HuH-7 (cell line): Measurements from ENCODE around the gene TACR2.

ENCODE experiments used
- DNase-seq: peaks from one replicate; pipeline ENCODE4 v3.0.0; 2011; ENCODE audit warnings: low spot score

Gene TACR2

GRCh38 chr10:69416695-69417094 is at the start of gene TACR2:
Gene TACR2, minus strand, starts transcription at chr10:69416918. Its CDS starts 595 bp downstream, at chr10:69416323.
- no peak for DNase-seq

DNA sequence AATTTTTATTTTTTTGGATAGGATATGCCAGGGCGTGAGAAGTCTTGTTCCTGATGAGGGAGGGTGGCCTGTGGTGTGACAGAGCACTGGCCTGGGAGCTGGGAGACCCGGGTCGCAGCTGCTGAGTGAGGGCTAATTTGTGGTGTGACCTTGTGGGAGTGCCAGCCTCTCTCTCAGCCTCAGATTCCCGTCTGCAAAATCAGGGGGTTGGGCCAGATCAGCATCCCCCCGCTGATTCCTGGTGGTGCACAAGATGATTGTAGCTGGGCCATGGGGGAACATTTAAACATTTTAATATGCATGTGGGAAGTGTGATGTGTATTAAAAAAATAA is 49.4 kb upstream of the TACR2 start:
- DNase-seq, result no peak

DNA sequence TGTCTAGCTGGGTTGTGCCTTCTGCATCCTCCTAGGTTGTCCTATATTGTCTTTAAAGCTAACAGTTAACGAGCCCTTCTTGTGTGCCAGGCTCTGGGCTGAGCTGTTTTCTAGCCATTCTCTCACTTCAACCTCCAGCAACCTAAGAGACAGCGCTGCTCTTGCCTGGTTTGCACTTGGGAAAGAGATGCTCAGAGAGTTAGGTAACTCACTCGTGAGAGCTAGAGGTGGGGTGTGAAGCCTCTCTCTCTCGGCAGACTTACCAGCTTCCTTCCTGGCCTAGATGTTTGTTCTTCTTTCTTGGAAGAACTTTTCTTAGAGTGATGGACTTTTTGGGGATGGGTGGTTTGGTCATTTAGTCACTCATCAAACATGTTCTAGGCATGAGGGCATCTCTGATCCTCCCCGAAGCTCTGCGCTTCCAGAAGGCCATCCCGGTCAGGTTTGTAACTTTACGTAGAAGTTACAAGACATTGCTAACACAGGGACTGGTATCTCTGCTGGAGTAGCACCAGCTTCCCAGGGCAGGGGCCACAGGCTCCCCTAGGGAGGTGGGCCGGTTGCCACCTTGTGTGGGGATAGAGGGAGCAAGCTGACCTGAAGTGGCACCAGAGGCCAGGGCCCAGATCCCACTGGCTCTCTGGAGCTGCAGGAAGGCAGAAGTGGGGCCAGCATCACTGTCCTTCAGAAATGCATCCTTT is 48.9 kb upstream of the TACR2 start:
- no peak for DNase-seq

- no peak for DNase-seq
Observed at GRCh38 chr10:69464801-69465401, 48.2 kb upstream of the TACR2 start.

GRCh38 chr10:69464401-69464800 is 47.7 kb upstream of the TACR2 start:
- DNase-seq, result no peak

DNA sequence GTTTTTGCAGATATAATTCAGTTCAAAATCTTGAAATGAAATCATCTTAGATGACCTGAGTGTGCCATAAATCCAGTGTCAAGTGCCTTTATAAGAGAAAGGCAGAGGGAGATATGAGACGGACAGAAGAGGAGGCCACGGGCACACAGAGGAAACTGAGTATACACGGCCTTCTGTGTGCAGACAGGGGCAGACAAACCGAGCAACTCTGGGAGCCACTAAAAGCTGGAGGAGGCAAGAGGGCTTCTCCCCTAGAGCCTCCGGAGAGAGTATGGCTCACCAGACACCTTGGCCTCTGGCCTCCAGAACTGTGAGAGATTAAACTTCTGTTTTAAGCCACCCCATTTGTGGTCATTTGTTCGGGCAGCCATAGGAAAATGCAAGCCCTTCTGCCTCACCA is 47.2 kb upstream of the TACR2 start:
- DNase-seq, result no peak

DNA sequence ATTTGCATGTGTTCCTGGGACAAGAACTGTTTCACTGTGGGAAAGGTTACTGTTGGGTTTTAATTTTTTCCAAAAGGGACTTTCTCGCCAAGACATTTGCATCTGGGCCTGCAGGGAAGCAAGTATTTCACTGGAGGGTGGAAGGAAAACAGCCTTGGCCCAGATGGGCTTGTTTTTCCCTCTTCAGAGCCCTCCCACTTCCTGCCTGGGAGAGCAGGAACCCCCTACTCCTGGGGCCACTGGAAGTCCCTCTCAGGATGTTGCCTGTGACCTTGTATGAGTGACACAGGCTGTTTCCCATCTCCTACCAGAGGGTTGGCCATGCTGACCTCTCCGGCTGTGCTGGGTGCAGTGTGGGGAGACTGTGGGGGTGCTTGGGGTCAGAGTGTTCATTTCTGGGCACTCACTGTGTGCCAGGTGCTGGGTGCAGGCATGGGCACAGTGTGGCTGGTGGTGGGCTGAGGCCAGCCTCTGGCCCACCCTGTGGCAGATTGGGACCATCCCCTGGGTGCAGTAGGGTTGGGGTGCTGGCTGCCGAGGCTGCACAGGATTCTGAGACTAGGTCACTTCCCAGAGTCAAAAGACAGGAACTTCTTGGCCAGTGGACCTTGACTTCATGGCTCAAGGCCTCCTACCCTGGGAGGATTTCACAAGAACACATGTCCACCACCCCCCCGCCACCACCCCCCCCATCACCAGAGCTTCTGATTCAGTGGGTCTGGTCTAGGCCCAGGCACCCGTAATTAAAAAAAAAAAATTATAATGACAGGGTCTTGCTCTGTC is 44.7 kb upstream of the TACR2 start:
- DNase-seq, result no peak

GRCh38 chr10:69460576-69461242 is 44.0 kb upstream of the TACR2 start:
- DNase-seq, result no peak

- no peak for DNase-seq
Observed at GRCh38 chr10:69459893-69460575, 43.3 kb upstream of the TACR2 start.

GRCh38 chr10:69459101-69459790 is 42.5 kb upstream of the TACR2 start:
- DNase-seq, result no peak

DNA sequence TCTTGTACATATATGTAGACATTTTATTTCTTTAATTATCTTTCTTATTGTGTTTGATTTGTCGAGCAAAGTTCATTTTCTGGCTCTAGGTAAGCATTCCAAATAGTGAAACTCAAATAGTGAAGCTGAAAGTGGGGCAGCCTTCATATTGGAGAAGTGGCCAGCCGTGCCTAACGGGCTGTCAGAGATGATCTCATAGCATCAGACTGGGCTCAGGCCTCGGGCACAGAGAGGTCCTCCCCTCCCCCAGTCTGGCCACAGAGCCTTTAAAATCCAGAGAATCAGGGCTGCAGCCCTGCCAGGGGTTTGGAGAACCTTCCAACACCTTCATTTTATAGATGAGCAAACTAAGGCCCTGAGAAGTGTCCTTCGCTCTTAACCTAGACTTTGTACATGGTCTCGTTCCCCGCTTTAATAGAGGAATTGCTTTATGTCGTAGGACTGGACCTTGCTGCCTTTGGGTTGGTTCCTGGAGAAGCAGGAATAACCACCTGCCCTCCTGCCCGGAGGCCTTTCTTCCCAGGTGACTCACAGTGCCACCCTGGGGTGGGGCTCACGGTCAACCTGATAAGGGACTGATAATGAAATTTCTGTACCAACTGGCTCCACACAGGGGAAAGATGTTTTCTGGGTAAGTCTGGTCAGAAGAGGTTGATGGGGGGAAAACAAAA is 41.8 kb upstream of the TACR2 start:
- no peak for DNase-seq

DNA sequence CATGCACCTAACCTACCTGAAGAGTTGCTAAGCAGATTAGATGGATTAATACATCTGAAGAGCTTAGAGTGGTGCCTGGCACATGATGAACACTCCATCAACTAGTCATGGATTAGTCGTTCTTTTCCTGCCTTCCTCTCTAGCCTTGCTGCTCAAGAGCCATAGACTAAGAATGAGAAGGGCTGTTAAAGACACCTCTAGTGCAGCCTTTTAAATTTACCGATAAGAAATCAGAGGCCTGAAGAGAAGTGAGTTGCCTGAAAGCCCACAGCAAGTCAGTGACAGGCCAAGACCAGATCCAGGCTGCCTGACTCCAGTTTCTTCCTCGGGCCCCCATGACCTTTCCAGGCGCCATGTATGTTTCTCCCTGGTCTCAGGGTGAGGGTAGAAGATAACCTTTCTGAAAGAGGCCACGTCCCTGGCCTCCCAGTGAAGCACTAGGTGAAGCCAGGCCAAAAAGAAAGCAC is 41.1 kb upstream of the TACR2 start:
- DNase-seq, result no peak

- DNase-seq, result no peak
Observed at GRCh38 chr10:69456880-69457693, 40.4 kb upstream of the TACR2 start.

- DNase-seq, result no peak
Observed at GRCh38 chr10:69455006-69455763, 38.5 kb upstream of the TACR2 start.

GRCh38 chr10:69453795-69454194 is 37.1 kb upstream of the TACR2 start:
- no peak for DNase-seq

DNA sequence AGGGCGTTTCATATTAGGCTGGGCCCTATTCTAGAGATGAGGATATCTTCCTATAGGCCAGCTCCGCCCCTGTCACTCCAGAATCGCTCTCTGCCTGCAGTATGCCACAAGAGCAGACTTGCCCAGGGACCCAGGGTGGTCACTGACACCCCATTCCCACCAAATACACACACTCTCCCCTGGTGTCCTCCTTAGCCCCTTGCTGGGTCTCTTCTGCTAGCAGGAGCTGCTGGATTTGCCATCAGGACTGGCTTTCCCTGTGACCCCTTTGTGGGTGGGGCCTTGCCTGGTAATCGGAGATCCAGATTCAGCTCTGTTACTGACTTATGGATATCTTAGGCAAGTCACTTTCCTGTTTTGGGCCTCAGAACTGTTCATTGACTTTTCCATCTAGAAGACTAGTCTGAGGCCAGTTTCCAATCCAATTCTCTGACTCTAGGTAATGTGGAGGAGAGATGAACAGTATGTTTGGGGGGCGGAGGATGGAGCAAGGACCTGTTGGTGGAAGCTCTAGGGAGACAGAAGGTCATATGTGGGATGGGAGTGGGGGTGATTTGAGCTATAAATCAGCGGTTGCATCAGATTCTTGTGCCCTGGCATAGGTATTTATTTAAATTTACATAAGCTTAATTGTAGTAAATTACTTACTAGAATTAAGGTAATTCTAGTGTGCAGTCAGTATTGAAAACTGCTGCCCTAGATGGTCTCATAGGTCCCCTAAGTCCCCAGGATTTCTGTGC is 36.1 kb upstream of the TACR2 start:
- DNase-seq, result no peak

DNA sequence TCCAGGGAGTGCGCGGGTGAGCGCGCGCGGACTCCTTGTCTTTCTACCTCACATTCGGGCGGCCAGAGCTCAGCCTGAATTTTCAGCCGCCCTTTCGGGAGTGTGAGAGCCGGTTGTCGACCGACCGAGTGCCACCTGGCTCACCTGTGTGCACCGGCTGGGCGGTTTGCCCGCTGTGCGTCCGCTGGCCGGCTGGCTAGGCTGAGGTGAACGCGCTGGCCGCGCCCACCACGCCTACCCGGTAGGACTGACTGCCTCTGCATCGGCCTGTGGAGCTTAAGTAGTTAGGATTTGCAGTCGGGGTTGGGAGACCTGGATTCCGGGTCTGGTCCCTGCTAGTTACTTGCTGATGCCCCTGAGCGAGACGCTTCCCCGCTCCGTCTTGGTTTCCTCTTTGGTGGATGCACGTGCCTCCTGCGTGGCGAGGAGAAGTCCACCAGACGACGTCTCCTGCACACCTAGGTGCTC is 35.1 kb upstream of the TACR2 start:
- DNase-seq, result no peak

DNA sequence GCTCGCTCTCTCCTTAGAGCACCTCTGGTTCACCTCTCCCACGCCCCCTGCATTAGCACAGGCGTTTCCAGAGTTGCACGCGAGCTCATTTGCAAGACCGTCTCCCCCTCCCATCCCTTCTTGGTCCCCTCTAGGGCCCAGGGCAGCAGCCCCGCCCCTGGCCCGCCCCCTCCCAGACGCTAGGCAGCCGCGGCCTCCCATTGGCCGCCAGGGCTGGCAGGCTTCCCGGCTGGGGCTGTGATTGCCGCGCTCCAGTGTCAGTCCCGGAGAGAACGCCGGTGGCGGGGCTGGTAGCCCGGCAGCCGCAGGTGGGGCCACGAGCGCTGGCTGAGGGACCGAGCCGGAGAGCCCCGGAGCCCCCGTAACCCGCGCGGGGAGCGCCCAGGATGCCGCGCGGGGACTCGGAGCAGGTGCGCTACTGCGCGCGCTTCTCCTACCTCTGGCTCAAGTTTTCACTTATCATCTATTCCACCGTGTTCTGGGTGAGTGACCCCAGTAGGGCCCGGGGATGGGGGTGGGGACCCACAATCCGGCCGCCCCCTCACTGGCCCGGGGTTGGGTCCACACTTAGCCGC is 34.6 kb upstream of the TACR2 start, which contains the start of gene TSPAN15:
TSS of gene TSPAN15 (plus strand) at position 257 of the 575 bp plus-strand sequence. CDS start at position 387, 130 bp downstream.
- DNase-seq, result peak; percentile 87
